OCI-LY3 (cell line): ENCODE data around the gene MED13L.

Experiments used
- H2AFZ ChIP-seq: fragments of 200-600, 300-600 bp; shearing (Covaris generic); 2 replicates; pipeline ENCODE4 v1.6.0; 2014; ENCODE audit warnings: antibody characterized with exemption, low read depth, low read length
- H3K27ac ChIP-seq: fragments of 200-600, 300-600 bp; sonication (generic); 2 replicates; pipeline ENCODE4 v1.5.1; 2014; ENCODE audit warnings: mild to moderate bottlenecking, low read length, moderate library complexity, mixed read lengths
- H3K27me3 ChIP-seq: fragments of 200-600, 300-600 bp; sonication (generic); 2 replicates; pipeline ENCODE4 v1.6.1; 2014; ENCODE audit warnings: low read depth, low read length, mixed read lengths
- H3K36me3 ChIP-seq: fragments of 200-600, 300-600 bp; sonication (generic); replicated peaks from 2 replicates; pipeline ENCODE3; 2014; ENCODE audit warnings: low read depth, low read length, mixed read lengths
- H3K4me1 ChIP-seq: fragments of 300-600, 200-600 bp; sonication (generic); 2 replicates; pipeline ENCODE4 v1.6.1; 2014; ENCODE audit warnings: low read length, mixed read lengths
- H3K4me2 ChIP-seq: fragments of 200-600, 300-600 bp; sonication (generic); 2 replicates; pipeline ENCODE4 v1.6.1; 2014; ENCODE audit warnings: low read length, mixed read lengths
- H3K4me3 ChIP-seq: fragments of 300-600, 200-600 bp; sonication (generic); 2 replicates; pipeline ENCODE4 v1.5.1; 2014; ENCODE audit warnings: antibody characterized with exemption, mild to moderate bottlenecking, low read length, moderate library complexity
- H3K79me2 ChIP-seq: fragments of 300-600, 200-600 bp; shearing (Covaris generic); 2 replicates; pipeline ENCODE4 v1.6.1; 2014; ENCODE audit warnings: mild to moderate bottlenecking, low read length, mixed read lengths
- H3K9ac ChIP-seq: fragments of 300-600, 200-600 bp; shearing (Covaris generic); 2 replicates; pipeline ENCODE4 v1.6.0; 2014; ENCODE audit warnings: mild to moderate bottlenecking, low read length, moderate library complexity
- H3K9me3 ChIP-seq: fragments of 200-600, 300-600 bp; shearing (Covaris generic); 2 replicates; pipeline ENCODE4 v1.6.1; 2014; ENCODE audit warnings: low read length, mixed read lengths; ENCODE audit not compliant: insufficient read depth
- H4K20me1 ChIP-seq: fragments of 200-600, 300-600 bp; sonication (generic); 2 replicates; pipeline ENCODE4 v1.6.1; 2016; ENCODE audit warnings: low read length, mixed read lengths; ENCODE audit not compliant: insufficient read depth
- EZH2phosphoT487 ChIP-seq: fragments of 200-600 bp; shearing (Covaris generic); IDR thresholded peaks from 2 replicates; pipeline ENCODE4 v1.6.1; 2018; ENCODE audit warnings: antibody characterized with exemption, mixed run types, low read depth
- TF ChIP-seq, protein P1 (sequence below): fragments of 200-600, 300-600 bp; sonication (generic); IDR thresholded peaks from 2 replicates; pipeline ENCODE4 v1.5.1; 2014; ENCODE audit warnings: antibody characterized with exemption, low read length, low read depth

MED13L gene

DNA sequence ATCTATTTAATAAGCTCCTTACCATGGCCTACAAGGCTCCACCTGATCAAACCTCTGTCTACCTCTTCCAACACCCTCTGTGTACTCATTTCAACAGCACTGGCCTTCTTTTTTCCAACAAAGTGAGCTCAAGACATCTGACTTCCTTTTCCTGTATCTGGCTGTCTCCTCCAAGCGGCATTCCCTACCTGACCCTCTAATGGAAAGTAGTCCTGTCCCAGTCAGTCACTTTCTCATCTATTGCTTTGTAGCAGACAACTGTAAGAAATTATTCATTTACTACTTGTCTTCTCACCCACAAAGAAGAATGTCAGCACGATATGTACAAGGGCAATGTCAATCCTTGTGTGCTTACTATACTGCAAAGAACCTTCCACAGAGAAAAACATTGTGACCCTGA lies 149.6 kb downstream of the MED13L start:
- Histone ChIP-seq H3K27ac (no peak overlapping the region), H4K20me1 (peaks cover 5% of the 10 kb centered on the region), H3K9me3 (no peaks in the 10 kb centered on the region), H3K4me2 (peak overlapping the region; percentile 4; the same call in 1 of the 2 replicates), H2AFZ (no peak overlapping the region), H3K79me2 (peaks cover 92% of the 10 kb centered on the region), H3K4me1 (peaks cover 66% of the 10 kb centered on the region), H3K9ac (no peak overlapping the region), H3K4me3 (no peak overlapping the region), H3K27me3 (no peaks in the 10 kb centered on the region), H3K36me3 (no peaks in the 10 kb centered on the region)
- TF ChIP-seq, protein P1, sequence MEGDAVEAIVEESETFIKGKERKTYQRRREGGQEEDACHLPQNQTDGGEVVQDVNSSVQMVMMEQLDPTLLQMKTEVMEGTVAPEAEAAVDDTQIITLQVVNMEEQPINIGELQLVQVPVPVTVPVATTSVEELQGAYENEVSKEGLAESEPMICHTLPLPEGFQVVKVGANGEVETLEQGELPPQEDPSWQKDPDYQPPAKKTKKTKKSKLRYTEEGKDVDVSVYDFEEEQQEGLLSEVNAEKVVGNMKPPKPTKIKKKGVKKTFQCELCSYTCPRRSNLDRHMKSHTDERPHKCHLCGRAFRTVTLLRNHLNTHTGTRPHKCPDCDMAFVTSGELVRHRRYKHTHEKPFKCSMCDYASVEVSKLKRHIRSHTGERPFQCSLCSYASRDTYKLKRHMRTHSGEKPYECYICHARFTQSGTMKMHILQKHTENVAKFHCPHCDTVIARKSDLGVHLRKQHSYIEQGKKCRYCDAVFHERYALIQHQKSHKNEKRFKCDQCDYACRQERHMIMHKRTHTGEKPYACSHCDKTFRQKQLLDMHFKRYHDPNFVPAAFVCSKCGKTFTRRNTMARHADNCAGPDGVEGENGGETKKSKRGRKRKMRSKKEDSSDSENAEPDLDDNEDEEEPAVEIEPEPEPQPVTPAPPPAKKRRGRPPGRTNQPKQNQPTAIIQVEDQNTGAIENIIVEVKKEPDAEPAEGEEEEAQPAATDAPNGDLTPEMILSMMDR = no peak
- no peak for TF ChIP-seq EZH2phosphoT487

DNA sequence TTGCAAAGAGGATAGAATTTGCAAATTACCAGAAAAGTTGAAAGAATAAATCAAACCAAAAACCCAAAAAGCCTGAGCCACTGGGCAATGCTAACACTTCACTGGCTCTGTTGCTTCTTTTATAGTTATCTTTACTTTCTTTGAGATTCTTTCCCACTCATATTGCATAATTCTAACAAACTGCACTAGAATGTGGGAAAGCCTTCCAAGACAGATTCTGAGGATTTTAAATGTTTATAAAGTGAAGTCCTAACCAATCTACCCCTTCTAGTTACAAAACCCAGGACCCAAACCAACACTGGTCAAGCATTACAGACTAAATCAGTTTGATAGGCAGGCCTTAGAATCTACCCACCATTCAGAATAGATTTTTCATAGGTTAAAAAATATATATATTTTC lies 150.9 kb downstream of the MED13L start:
- no peak overlapping the region for H2AFZ ChIP-seq
- H3K27ac ChIP-seq = peak overlapping the region; percentile 97
- H3K9ac ChIP-seq = no peak overlapping the region
- H3K4me1 ChIP-seq = peaks cover 71% of the 10 kb centered on the region
- H3K4me2 ChIP-seq = peak overlapping the region; percentile 86; the same call in 1 of the 2 replicates
- H3K79me2 ChIP-seq = peaks cover 92% of the 10 kb centered on the region
- H3K27me3 ChIP-seq = no peaks in the 10 kb centered on the region
- H4K20me1 ChIP-seq = peaks cover 5% of the 10 kb centered on the region
- TF ChIP-seq, protein P1 = no peak
- TF ChIP-seq EZH2phosphoT487 = no peak
- H3K36me3 ChIP-seq = no peaks in the 10 kb centered on the region
- H3K9me3 ChIP-seq = no peaks in the 10 kb centered on the region
- H3K4me3 ChIP-seq = no peak overlapping the region

DNA sequence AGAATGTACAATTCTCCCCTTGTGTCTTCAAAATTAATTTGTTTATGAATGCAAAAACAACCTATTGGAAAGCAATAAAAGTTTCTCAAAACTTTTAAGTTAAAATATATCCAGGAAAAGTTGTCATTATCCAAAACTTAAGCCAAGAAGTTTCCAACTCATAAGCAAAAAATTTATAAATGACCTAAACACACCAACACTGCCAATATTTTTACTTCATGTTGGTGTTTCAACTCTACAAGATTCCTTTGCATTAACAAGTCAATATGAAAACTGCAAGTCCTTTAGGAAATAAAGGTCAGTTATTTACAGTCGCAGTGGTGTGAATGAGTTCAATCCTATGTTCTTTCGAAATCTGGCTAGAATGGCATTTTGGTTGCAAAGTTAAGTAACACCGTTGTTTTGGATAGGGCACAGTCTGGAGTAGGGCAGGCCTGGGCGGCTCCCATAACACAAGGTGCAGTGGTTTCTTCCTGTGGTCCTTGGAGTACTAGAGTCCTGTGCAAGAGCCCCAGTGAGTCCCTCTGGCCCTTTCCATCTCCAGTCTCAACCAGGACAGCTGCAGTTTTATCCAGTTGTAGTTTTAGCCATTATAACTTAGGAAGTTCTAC lies 151.4 kb downstream of the MED13L start:
- Histone ChIP-seq H3K4me3 (no peak overlapping the region), H3K4me1 (peaks cover 73% of the 10 kb centered on the region), H3K9me3 (no peaks in the 10 kb centered on the region), H3K4me2 (peak overlapping the region; percentile 86), H3K27ac (peak overlapping the region; percentile 97), H3K9ac (no peak overlapping the region; the same call in 1 of the 2 replicates), H3K36me3 (no peaks in the 10 kb centered on the region), H3K27me3 (no peaks in the 10 kb centered on the region), H4K20me1 (peaks cover 5% of the 10 kb centered on the region), H3K79me2 (peaks cover 92% of the 10 kb centered on the region), H2AFZ (no peak overlapping the region)
- TF ChIP-seq, protein P1 = no peak
- TF ChIP-seq EZH2phosphoT487 = no peak

DNA sequence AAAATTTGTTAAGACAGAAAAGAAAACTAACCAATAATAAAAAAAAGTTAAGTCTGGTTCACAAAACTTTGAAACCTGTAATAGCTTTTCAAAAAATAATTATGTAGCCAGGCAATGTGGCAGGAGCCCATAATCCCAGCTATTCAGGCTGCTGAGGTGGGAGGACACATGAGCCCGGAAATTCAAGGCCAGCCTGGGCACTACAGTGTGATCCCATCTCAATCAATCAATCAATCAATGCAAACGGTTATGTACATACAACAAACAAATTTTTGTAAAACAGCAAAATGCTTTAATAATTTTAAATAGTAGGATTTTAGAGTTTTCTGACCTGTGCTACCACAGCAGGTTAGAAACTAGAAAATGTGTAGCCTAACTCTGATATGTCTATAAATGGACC lies 152.4 kb downstream of the MED13L start:
- H3K4me1 ChIP-seq = peaks cover 73% of the 10 kb centered on the region
- no peaks in the 10 kb centered on the region for H3K27me3 ChIP-seq
- peak overlapping the region; percentile 97 for H3K27ac ChIP-seq
- H3K9me3 ChIP-seq = no peaks in the 10 kb centered on the region
- no peak overlapping the region for H2AFZ ChIP-seq
- H3K79me2 ChIP-seq = peaks cover 92% of the 10 kb centered on the region
- no peaks in the 10 kb centered on the region for H4K20me1 ChIP-seq
- H3K9ac ChIP-seq = peak overlapping the region; percentile 92
- H3K4me3 ChIP-seq = peak overlapping the region; percentile 75
- no peak for TF ChIP-seq EZH2phosphoT487
- TF ChIP-seq, protein P1 = no peak
- no peaks in the 10 kb centered on the region for H3K36me3 ChIP-seq
- peak overlapping the region; percentile 86 for H3K4me2 ChIP-seq
